Choroid plexus epithelial cell (primary cell): ENCODE data around the gene BANP.

Experiments
- DNase-seq: peaks from one replicate; pipeline ENCODE4 v3.0.0-alpha.2; 2010; ENCODE audit warnings: low read depth
- H3K4me3 ChIP-seq: 2 replicates; pipeline ENCODE4 v1.5.1; 2011; ENCODE audit warnings: low read depth, mild to moderate bottlenecking, control low read depth, low read length, moderate library complexity
- CTCF ChIP-seq: conservative IDR thresholded peaks from 2 replicates; pipeline ENCODE4 v1.5.1; 2011; ENCODE audit warnings: low read depth, mild to moderate bottlenecking, control low read depth, inconsistent platforms, low read length, moderate library complexity

BANP gene

DNA sequence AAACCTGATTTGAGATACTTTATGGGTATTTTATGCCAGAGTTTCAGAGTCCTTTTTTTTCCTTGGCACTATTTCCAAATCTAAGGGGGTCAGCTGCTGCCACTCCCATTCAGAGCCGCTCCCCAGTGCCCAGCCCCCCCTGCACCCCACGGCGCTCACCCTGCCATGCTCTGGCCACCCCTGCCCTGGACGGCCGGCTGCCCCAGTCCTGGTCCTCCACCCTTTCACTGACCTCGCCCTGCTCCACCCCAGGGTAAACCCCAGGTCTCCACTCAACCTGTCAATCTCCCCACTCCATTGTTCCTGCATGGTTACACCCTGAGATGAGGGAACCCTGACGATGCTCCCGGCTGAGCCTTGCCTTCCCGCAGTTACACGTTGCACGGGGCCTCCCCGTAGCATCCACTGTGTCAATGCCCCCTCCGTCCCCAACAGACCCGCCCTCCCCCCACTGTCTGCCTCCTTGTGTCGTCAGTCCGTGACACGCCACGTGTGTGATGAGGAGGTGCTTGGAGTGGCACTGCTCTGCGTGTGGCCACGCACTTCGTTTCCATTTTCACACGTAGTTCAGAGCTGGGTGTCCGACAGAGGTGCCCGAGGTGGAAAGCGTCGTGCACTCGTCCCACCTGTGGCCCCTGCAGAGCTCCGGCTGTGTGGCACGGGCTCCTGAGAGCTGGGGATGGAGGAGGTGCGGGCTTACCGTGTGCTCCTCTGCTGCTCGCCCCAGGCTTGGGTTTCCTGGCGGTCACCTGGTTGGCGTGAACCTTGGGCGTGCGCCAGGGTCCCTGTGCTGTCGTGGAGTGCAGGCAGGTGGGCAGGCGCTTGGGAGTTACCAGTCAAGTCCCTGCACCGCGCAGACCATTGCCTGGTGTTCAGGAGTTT, 116.5 kb downstream of the BANP start:
- no peak for DNase-seq
- no peak overlapping the region for H3K4me3 ChIP-seq
- no peak for TF ChIP-seq CTCF

DNA sequence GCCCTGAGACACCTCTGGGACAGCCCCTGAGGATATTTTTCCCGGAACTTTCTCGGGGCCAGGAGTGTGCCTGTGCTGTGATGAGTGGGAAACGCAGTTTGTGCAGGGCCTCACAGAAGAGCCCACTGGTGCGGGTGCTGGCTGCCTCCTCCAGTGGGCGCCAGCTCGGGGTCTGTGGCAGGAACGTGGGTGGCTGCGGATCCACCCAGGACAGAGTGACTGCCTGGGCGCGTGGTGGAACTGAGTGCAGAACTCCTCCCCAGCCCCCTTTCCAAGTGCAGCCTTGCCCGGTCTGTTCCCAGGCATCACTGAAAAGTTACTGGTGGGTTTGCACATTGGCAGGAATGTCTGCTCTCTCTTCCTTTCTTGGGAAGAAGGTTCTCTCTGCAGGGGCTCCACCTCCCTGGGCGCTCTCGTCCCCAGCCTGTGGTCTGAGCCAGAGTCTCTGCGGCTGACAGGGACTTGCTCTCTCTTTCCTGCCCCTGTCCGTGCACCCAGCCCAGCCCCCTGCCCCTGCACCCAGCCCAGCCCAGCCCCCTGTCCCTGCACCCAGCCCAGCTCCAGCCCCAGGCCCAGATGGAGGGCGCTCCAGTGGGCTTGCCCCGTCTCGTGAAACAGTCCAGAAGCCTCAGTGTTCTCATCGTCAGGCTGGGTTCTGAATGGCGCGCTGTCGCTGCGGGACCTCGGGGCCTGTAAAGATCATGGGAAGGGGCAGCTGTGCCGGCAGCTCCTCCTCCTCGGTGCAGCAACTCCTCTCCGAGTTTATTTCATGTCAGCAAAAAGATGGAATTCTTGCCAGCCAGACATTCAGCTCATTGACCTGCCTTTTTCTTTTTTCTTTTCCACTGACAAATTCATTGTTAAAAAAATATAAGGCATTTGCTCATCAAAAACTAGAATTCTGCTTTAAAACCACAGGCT, 117.5 kb downstream of the BANP start:
- no peak for DNase-seq
- no peak overlapping the region for H3K4me3 ChIP-seq
- TF ChIP-seq CTCF: peak; percentile 19

GRCh38 chr16:88069397-88070168, 118.3 kb downstream of the BANP start:
- no peak overlapping the region for H3K4me3 ChIP-seq
- TF ChIP-seq CTCF: no peak
- DNase-seq: no peak

DNA sequence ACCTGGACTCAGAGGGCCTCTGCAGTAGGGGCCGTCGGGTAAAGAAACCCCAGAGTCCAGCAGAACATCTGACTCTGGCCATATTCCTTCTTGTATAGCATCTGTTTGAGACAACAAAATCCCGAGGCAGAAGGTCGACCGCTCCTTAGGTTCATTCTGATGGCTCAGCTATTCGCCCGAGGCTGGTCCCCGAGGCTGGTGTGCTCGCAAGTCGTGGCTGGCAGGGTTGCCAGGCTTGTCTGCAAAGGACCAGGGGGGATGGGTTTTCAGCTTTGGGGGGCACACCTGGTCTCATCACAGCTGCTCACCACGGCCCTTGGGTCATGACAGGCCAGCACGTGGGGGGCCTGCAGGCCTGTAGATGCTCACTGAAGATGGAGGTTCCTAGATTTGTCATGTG, 119.1 kb downstream of the BANP start:
- no peak for TF ChIP-seq CTCF
- DNase-seq: no peak
- no peak overlapping the region for H3K4me3 ChIP-seq

DNA sequence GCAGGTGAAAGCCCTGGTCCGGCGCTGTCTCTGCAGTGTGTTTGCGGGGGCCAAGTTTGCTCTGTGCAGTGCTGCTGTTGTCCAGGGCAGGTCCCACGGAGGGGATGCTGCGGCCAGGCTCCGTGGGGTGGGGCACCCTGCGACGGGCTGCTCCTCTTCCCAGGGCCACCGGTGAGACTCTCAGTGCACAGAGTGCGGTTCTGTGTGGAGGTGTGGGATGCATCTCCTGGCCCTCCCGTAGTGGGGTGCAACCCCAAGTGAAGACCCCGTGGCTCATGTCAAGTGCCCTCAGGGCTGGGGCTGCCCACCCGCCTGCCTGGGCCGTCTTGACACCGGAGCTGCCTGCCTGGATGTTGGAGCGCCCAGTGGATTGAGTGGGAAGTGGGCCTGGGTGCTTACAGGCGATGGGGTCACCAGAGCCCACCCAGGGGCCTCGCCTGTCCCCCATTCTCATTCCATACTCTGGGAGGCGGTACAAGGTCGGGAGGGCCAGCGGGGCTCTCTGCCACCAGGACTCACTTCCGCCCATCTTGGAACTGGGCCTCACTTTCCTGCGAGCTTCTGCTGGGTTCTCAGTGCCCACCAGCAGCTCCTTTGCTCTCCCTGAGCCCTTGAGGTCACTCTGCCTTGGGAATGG, 119.9 kb downstream of the BANP start:
- H3K4me3 ChIP-seq: no peak overlapping the region
- no peak for TF ChIP-seq CTCF
- no peak for DNase-seq

GRCh38 chr16:88071908-88072307, 120.7 kb downstream of the BANP start:
- DNase-seq: no peak
- H3K4me3 ChIP-seq: no peak overlapping the region
- no peak for TF ChIP-seq CTCF
